HG03135 (cell line): ENCODE data around the gene MCOLN1.

ENCODE experiments used
- ATAC-seq: cut with Tn5 transposase; IDR thresholded peaks from one replicate; pipeline ENCODE4 v1.9.1; 2021; ENCODE audit warnings: mild to moderate bottlenecking, moderate library complexity; ENCODE audit not compliant: unreplicated experiment

MCOLN1 gene

GRCh38 chr19:7541828-7542443 lies 19.5 kb downstream of the MCOLN1 start:
- no peak for ATAC-seq

DNA sequence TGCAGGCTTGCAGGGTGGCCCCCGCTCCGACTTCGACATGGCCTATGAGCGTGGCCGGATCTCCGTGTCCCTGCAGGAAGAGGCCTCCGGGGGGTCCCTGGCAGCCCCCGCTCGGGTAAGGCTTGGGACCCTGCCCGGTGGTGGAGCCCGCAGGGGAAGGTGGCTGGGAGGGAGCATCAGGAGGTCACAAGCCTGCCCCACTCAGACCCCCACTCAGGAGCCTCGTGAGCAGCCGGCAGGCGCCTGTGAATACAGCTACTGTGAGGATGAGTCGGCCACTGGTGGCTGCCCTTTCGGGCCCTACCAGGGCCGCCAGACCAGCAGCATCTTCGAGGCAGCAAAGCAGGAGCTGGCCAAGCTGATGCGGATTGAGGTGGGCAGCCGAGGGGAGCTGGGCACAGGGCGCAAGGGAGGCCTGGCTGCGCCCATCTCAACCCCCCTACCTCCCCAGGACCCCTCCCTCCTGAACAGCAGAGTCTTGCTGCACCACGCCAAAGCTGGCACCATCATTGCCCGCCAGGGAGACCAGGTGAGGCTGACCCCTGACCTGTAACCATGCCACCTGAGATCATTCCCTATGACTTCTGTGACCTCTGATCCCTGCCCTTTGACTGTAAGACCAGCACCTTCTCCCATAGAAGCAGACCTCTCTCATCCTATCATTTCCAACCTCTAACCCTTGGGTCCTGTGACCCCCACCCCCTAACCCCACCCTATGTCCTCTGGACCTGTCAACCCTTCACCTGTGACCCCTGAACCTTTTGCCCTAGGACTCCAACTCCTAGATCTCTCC lies 20.3 kb downstream of the MCOLN1 start:
- no peak for ATAC-seq

DNA sequence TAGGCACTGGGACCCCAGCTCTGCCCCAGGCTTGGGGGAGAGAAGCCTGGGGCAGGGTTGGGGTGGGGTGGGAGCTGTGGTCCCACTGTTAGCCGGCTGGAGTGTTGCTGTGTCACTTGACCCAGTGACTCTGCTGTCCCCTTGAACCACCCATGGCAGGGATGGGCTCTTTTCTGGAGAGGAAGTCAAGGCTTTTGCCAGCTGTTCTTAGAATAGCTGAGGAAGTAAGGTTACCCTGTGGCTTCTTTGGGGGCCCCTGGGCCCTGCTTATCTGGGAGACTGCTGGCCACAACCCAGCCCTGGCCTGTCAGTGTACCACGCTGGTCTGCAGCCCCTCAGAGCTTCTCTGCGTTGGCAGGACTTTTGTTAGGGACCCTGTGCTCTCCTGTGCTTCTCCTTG lies 22.2 kb downstream of the MCOLN1 start:
- ATAC-seq, result no peak

GRCh38 chr19:7545300-7545699 lies 22.9 kb downstream of the MCOLN1 start:
- no peak for ATAC-seq

GRCh38 chr19:7545904-7546303 lies 23.5 kb downstream of the MCOLN1 start:
- ATAC-seq, result no peak

GRCh38 chr19:7547159-7547558 lies 24.7 kb downstream of the MCOLN1 start:
- ATAC-seq, result no peak

- ATAC-seq, result no peak
Observed at GRCh38 chr19:7549429-7550148, 27.2 kb downstream of the MCOLN1 start.

- ATAC-seq, result no peak
Observed at GRCh38 chr19:7550169-7550770, 27.8 kb downstream of the MCOLN1 start.

DNA sequence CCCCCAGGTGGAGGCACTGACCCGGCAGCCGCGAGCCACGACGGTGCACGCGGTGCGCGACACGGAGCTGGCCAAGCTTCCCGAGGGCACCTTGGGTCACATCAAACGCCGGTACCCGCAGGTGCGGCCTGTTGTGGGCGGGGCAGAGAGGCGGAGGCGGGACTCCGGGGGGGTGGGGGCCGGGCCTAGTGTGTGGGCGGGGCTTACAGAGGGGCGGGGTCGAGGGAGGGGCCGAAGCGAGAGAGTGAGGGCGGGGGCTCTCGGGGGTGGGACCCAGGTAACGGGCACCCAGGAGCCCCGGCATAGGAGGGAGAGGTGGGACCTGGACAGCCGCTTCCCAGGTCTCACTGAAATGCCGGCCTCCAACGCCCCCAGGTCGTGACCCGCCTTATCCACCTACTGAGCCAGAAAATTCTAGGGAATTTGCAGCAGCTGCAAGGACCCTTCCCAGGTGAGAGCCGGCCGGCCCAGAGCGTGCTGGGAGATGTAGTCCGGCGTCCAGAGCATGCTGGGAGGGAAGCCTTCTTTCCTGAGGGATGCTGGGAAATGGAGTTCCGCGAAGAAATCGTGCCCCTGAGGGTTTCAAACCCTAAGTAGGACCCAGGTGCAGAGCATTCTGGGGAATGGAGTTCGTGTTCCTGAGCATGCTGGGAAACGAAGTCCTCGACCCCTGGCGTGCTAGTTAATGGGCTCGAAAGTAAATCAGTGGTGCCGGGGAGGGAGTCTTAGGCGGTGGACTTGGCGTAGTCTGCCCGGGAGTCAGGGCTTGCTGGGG lies 28.8 kb downstream of the MCOLN1 start:
- no peak for ATAC-seq

DNA sequence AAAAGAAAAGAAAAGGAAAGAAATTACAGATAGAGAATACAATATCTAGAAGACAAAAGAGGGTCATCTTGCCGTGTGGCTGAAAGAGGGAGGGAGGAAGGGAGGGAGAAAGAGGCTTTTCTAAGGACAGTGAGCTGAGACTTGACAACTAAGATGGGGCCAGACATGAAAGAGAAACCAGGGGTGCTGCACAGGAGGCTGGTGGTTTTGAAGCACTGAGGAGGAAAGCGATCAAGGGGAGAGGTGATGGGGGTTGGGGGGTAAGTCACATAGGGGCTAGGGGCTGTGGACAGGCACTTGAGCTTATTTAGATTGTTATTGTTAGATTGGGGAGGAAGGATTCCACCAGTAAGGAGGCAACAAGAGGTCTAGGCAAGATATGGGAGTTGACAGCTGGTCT lies 30.4 kb downstream of the MCOLN1 start:
- ATAC-seq, result no peak

- ATAC-seq, result no peak
Observed at GRCh38 chr19:7554565-7554964, 32.1 kb downstream of the MCOLN1 start.

GRCh38 chr19:7554990-7555864 lies 32.8 kb downstream of the MCOLN1 start:
- no peak for ATAC-seq

GRCh38 chr19:7556696-7557315 lies 34.4 kb downstream of the MCOLN1 start:
- ATAC-seq, result no peak

DNA sequence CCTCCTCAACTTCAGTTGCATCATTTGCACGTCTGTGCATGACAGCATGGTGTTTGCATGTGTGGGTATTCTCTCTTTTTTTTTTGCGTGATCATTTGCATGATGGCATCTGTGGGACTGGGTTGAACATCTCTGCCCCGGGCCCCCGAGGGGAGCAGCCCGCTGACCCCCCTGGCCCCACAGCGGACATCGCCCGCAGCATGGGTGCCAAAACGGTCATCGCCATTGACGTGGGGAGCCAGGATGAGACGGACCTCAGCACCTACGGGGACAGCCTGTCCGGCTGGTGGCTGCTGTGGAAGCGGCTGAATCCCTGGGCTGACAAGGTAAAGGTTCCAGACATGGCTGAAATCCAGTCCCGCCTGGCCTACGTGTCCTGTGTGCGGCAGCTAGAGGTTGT lies 36.2 kb downstream of the MCOLN1 start:
- no peak for ATAC-seq

GRCh38 chr19:7559102-7559501 lies 36.7 kb downstream of the MCOLN1 start:
- no peak for ATAC-seq

GRCh38 chr19:7560255-7560654 lies 37.8 kb downstream of the MCOLN1 start:
- ATAC-seq, result no peak

DNA sequence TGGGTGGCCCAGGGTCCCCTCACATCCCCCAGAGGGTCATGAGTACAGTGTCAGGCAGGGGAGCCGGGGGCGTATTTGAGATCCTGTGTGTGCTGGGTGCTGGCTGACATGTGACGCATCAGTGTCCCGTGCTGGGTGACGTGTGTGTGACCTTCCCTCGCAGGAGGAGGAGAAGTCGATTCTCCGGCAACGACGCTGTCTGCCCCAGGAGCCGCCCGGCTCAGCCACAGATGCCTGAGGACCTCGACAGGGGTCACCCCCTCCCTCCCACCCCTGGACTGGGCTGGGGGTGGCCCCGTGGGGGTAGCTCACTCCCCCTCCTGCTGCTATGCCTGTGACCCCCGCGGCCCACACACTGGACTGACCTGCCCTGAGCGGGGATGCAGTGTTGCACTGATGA lies 38.9 kb downstream of the MCOLN1 start:
- ATAC-seq, result no peak

DNA sequence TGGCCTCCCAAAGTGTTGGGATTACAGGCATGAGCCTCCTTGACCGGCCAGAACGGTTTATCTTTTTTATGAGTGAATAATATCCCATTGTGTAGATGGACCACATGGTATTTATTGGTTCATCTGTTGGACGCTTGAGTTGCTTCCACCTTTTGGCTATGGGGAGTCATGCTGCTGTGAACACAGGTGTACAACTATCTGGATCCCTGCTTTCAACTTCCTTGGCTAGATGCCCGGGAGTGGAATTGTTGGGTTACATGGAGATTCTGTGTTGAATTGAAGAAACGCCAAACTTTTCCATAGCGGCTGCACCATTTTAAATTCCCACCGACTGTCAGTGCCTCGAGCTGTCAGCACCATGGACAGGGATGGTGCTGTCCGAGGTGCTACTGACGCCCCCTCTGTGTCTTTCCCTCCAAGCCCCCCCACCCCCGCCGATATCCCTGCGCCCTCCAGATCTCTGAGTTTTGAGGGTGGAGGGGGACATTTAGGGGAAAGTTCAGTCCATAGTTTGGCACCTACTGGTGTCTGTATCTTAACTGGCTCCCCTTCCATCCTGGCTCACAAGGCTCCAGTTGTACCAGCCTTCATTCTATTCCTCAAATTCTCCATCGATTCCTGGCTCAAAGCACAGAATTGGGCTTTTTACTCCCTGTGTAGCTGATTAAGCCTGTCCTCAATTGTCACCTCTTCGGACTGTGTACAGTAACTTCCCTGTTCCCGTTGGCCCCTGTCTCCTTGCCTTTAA lies 40.4 kb downstream of the MCOLN1 start:
- no peak for ATAC-seq

DNA sequence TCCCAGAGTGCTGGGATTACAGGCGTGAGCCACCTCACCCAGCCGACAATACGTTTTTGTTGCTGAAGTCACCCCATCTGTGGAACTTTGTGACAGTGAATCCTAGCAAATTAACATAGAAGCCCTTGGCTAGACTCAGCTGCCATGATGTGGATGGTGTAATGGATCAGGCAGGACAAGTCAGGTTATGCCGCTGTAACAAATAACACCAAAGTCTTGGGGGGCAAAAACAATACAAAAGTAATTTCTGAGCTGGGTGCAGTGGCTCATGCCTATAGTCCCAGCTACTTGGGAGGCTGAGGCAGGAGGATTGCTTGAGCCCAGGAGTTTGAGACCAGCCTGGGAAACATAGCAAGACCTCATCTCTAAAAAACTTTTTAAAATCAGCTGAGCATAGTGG lies 42.4 kb downstream of the MCOLN1 start:
- ATAC-seq, result no peak
